Fibroblast of lung (primary cell): ENCODE data around the gene SCYGR1.

ENCODE experiments used
- EZH2 ChIP-seq: IDR thresholded peaks from 2 replicates; pipeline ENCODE4 v1.5.1; 2012; ENCODE audit warnings: low read length, control low read depth, mild to moderate bottlenecking; ENCODE audit errors: missing control alignments
- TF ChIP-seq, protein P1 (sequence below), 2 donors: IDR thresholded peaks in 1 of 2; conservative IDR thresholded peaks in 1 of 2; 1 replicate in 1 of 2; 2 replicates in 1 of 2; pipeline ENCODE4 v1.5.1; 2011 to 2012; ENCODE audit warnings: low read length in 2 of 2, control low read depth in 1 of 2, inconsistent platforms in 1 of 2, low read depth in 1 of 2, mild to moderate bottlenecking in 1 of 2

DNA sequence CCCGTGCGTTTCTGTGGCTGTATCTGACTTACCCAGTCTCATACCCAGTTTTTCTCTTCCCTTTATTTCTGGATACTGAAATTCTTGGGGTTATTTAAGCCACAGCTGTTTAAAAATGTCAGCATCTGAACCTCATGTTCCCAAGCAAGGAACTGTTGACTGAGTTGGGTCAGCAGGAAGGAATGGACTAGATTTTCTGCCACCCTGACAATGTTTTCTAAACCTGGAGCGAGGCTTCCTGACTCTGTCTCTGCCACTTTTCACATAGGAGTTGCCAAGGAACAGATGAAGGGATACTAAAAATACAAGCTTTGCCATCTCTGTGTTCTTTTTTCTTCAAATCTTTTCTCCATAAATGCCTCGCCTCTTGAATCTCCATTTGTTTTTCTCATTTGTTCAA, 29.0 kb upstream of the SCYGR1 start:
- TF ChIP-seq, protein P1, sequence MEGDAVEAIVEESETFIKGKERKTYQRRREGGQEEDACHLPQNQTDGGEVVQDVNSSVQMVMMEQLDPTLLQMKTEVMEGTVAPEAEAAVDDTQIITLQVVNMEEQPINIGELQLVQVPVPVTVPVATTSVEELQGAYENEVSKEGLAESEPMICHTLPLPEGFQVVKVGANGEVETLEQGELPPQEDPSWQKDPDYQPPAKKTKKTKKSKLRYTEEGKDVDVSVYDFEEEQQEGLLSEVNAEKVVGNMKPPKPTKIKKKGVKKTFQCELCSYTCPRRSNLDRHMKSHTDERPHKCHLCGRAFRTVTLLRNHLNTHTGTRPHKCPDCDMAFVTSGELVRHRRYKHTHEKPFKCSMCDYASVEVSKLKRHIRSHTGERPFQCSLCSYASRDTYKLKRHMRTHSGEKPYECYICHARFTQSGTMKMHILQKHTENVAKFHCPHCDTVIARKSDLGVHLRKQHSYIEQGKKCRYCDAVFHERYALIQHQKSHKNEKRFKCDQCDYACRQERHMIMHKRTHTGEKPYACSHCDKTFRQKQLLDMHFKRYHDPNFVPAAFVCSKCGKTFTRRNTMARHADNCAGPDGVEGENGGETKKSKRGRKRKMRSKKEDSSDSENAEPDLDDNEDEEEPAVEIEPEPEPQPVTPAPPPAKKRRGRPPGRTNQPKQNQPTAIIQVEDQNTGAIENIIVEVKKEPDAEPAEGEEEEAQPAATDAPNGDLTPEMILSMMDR (conservative IDR thresholded peaks at IDR 0.05 in 1 of 2, IDR thresholded peaks at IDR 0.05 in 1 of 2; ENCODE audit: low read depth in 1 of 2, low read length in 2 of 2) = no peak
- TF ChIP-seq EZH2 = no peak
